HUES6 (cell line): Measurements from ENCODE around the gene TMEM140.

Experiments used
- H3K27ac ChIP-seq: 2 replicates; pipeline ENCODE4 v1.7.0; 2013; ENCODE audit warnings: low read depth, mild to moderate bottlenecking, low read length, inconsistent platforms
- H3K27me3 ChIP-seq: 2 replicates; pipeline ENCODE4 v1.6.1; 2013; ENCODE audit warnings: low read length; ENCODE audit not compliant: control insufficient read depth, insufficient read depth
- H3K36me3 ChIP-seq: 2 replicates; pipeline ENCODE4 v1.6.1; 2013; ENCODE audit warnings: low read length; ENCODE audit not compliant: control insufficient read depth, insufficient read depth
- H3K4me1 ChIP-seq: 2 replicates; pipeline ENCODE4 v1.6.1; 2013; ENCODE audit warnings: low read length; ENCODE audit not compliant: control insufficient read depth, insufficient read depth
- H3K4me3 ChIP-seq: 2 replicates; pipeline ENCODE4 v1.5.1; 2013; ENCODE audit warnings: low read depth, low read length
- H3K9ac ChIP-seq: one replicate; pipeline ENCODE4 v1.6.1; 2013; ENCODE audit warnings: mild to moderate bottlenecking, low read length
- H3K9me3 ChIP-seq: 2 replicates; pipeline ENCODE4 v1.6.1; 2013; ENCODE audit warnings: low read depth, low read length; ENCODE audit not compliant: control insufficient read depth, insufficient read depth

The TMEM140 gene

GRCh38 chr7:135128931-135129330 lies 18.9 kb upstream of the TMEM140 start:
- no peak overlapping the region for H3K27ac ChIP-seq
- no peaks in the 10 kb centered on the region for H3K27me3 ChIP-seq
- H3K36me3 ChIP-seq, result no peaks in the 10 kb centered on the region
- H3K9me3 ChIP-seq, result no peaks in the 10 kb centered on the region
- H3K4me3 ChIP-seq, result no peak overlapping the region
- H3K4me1 ChIP-seq, result no peaks in the 10 kb centered on the region
- no peak overlapping the region for H3K9ac ChIP-seq

- no peaks in the 10 kb centered on the region for H3K9me3 ChIP-seq
- H3K36me3 ChIP-seq, result no peaks in the 10 kb centered on the region
- no peaks in the 10 kb centered on the region for H3K4me1 ChIP-seq
- H3K9ac ChIP-seq, result no peak overlapping the region
- H3K4me3 ChIP-seq, result no peak overlapping the region
- H3K27me3 ChIP-seq, result no peaks in the 10 kb centered on the region
- no peak overlapping the region for H3K27ac ChIP-seq
These were observed 18.3 kb upstream of the TMEM140 start for GRCh38 chr7:135129579-135129978.

GRCh38 chr7:135143885-135144668 lies 3.8 kb upstream of the TMEM140 start:
- Histone ChIP-seq H3K27me3 (no peaks in the 10 kb centered on the region), H3K36me3 (no peaks in the 10 kb centered on the region), H3K9me3 (no peaks in the 10 kb centered on the region), H3K27ac (no peak overlapping the region), H3K9ac (no peak overlapping the region), H3K4me1 (no peaks in the 10 kb centered on the region), H3K4me3 (no peak overlapping the region)

- no peaks in the 10 kb centered on the region for H3K36me3 ChIP-seq
- no peak overlapping the region for H3K27ac ChIP-seq
- H3K4me3 ChIP-seq, result no peak overlapping the region
- H3K9me3 ChIP-seq, result no peaks in the 10 kb centered on the region
- H3K27me3 ChIP-seq, result no peaks in the 10 kb centered on the region
- no peak overlapping the region for H3K9ac ChIP-seq
- no peaks in the 10 kb centered on the region for H3K4me1 ChIP-seq
These were observed 452 bp upstream of the TMEM140 start for GRCh38 chr7:135147341-135147898.

- Histone ChIP-seq H3K27ac (no peak overlapping the region), H3K9me3 (no peaks in the 10 kb centered on the region), H3K4me1 (no peaks in the 10 kb centered on the region), H3K9ac (no peak overlapping the region), H3K4me3 (no peak overlapping the region), H3K36me3 (no peaks in the 10 kb centered on the region), H3K27me3 (no peaks in the 10 kb centered on the region)
These were observed 2.4 kb downstream of the TMEM140 start for GRCh38 chr7:135150072-135150782.

- H3K4me1 ChIP-seq, result no peaks in the 10 kb centered on the region
- no peaks in the 10 kb centered on the region for H3K27me3 ChIP-seq
- H3K9me3 ChIP-seq, result peaks cover 9% of the 10 kb centered on the region
- H3K36me3 ChIP-seq, result no peaks in the 10 kb centered on the region
- H3K4me3 ChIP-seq, result no peak overlapping the region
- no peak overlapping the region for H3K27ac ChIP-seq
- H3K9ac ChIP-seq, result no peak overlapping the region
These were observed 3.3 kb downstream of the TMEM140 start for GRCh38 chr7:135151132-135151531.

GRCh38 chr7:135151533-135151932 lies 3.7 kb downstream of the TMEM140 start:
- H3K4me1 ChIP-seq, result no peaks in the 10 kb centered on the region
- H3K9me3 ChIP-seq, result peaks cover 12% of the 10 kb centered on the region
- no peaks in the 10 kb centered on the region for H3K27me3 ChIP-seq
- no peak overlapping the region for H3K9ac ChIP-seq
- no peak overlapping the region for H3K27ac ChIP-seq
- H3K4me3 ChIP-seq, result no peak overlapping the region
- no peaks in the 10 kb centered on the region for H3K36me3 ChIP-seq

- Histone ChIP-seq H3K27me3 (no peaks in the 10 kb centered on the region), H3K36me3 (peaks cover under 1% of the 10 kb centered on the region; the same call in 1 of the 2 replicates), H3K9ac (no peak overlapping the region), H3K27ac (no peak overlapping the region), H3K9me3 (peaks cover 21% of the 10 kb centered on the region), H3K4me1 (no peaks in the 10 kb centered on the region), H3K4me3 (no peak overlapping the region)
These were observed 4.6 kb downstream of the TMEM140 start for GRCh38 chr7:135152442-135152841.

- H3K4me3 ChIP-seq, result no peak overlapping the region
- no peak overlapping the region for H3K27ac ChIP-seq
- H3K9ac ChIP-seq, result no peak overlapping the region
- H3K27me3 ChIP-seq, result no peaks in the 10 kb centered on the region
- H3K4me1 ChIP-seq, result 0 out of 2 replicates have a peak, but pooled peaks cover 5% of the 10 kb centered on the region
- H3K9me3 ChIP-seq, result peaks cover 35% of the 10 kb centered on the region
- H3K36me3 ChIP-seq, result peaks cover 14% of the 10 kb centered on the region; the same call in 1 of the 2 replicates
These were observed 6.9 kb downstream of the TMEM140 start for GRCh38 chr7:135154734-135155133.

- Histone ChIP-seq H3K27me3 (no peaks in the 10 kb centered on the region), H3K4me1 (peaks cover 18% of the 10 kb centered on the region), H3K4me3 (no peak overlapping the region), H3K36me3 (peaks cover 22% of the 10 kb centered on the region; the same call in 1 of the 2 replicates), H3K9me3 (peaks cover 41% of the 10 kb centered on the region), H3K27ac (no peak overlapping the region), H3K9ac (no peak overlapping the region)
These were observed 8.4 kb downstream of the TMEM140 start for GRCh38 chr7:135156290-135156689.

- no peak overlapping the region for H3K27ac ChIP-seq
- H3K36me3 ChIP-seq, result peaks cover 29% of the 10 kb centered on the region; the same call in 1 of the 2 replicates
- H3K4me3 ChIP-seq, result no peak overlapping the region
- H3K4me1 ChIP-seq, result peaks cover 18% of the 10 kb centered on the region
- H3K9ac ChIP-seq, result no peak overlapping the region
- peaks cover 59% of the 10 kb centered on the region for H3K9me3 ChIP-seq
- no peaks in the 10 kb centered on the region for H3K27me3 ChIP-seq
These were observed 10.3 kb downstream of the TMEM140 start for GRCh38 chr7:135158141-135158655.
